GM12872 (cell line): ENCODE measurements around the gene PLAC8L1.

Experiments used
- CTCF ChIP-seq: IDR thresholded peaks from 3 replicates; pipeline ENCODE4 v1.5.1; 2011; ENCODE audit warnings: low read depth, mild to moderate bottlenecking, low read length, moderate library complexity; ENCODE audit not compliant: insufficient read depth

Gene PLAC8L1

GRCh38 chr5:146078566-146078965 is 26.8 kb downstream of the PLAC8L1 start:
- no peak for TF ChIP-seq CTCF

- no peak for TF ChIP-seq CTCF
Observed at GRCh38 chr5:146076455-146076854, 28.9 kb downstream of the PLAC8L1 start.

GRCh38 chr5:146076028-146076427 is 29.3 kb downstream of the PLAC8L1 start:
- no peak for TF ChIP-seq CTCF

- TF ChIP-seq CTCF, result no peak
Observed at GRCh38 chr5:146073239-146073900, 32.0 kb downstream of the PLAC8L1 start.

GRCh38 chr5:146072595-146072994 is 32.8 kb downstream of the PLAC8L1 start:
- no peak for TF ChIP-seq CTCF

GRCh38 chr5:146071171-146071570 is 34.2 kb downstream of the PLAC8L1 start:
- no peak for TF ChIP-seq CTCF

GRCh38 chr5:146070746-146071145 is 34.6 kb downstream of the PLAC8L1 start:
- no peak for TF ChIP-seq CTCF
